HCT116 (cell line): Measurements from ENCODE around the gene FAM193A. TPM values are rescaled to one million over a fixed set of nuclear protein-coding genes. Genes with fewer than 3 reads are reported as not detected.

Source experiments
- ATAC-seq: fragments of 200-7000 bp; cut with Tn5 transposase; 2 replicates; pipeline ENCODE4 v1.9.1; 2020; ENCODE audit warnings: mild to moderate bottlenecking, moderate library complexity
- BruUV-seq: library from RNA; stranded (reverse); fragments of 400-500 nt; replicated peaks from 2 replicates; lab custom pipeline; 2021; lab: Mats Ljungman, UMichigan
- CTCF ChIA-PET: fragments of 300-600 bp; sonication (Branson Sonifier 250); formaldehyde crosslinking; loops from one replicate; lab custom pipeline; 2021; ENCODE audit warnings: antibody characterized with exemption; lab: Charles Lee
- POLR2A ChIA-PET: fragments of 300-600, 350-600 bp; sonication (Branson Sonifier 250); formaldehyde crosslinking; loops from one replicate; lab custom pipeline; 2021; ENCODE audit warnings: antibody characterized with exemption; lab: Charles Lee
- RAD21 ChIA-PET, 2 experiments: fragments of 300-600 bp; sonication (Branson Sonifier 250); formaldehyde crosslinking; loops; one replicate each; lab custom pipeline; 2023; ENCODE audit warnings: low total read pairs in 2 of 2; ENCODE audit not compliant: uncharacterized antibody in 2 of 2, unreplicated experiment in 2 of 2, low non-redundant PET in 1 of 2; lab: Charles Lee
- DNase-seq: peaks from one replicate; pipeline ENCODE4 v3.0.0-alpha.2; 2010; ENCODE audit warnings: low read depth, low spot score
- H2AFZ ChIP-seq: fragments of 200-600 bp; shearing (Covaris generic), sonication (generic); 2 replicates; pipeline ENCODE4 v1.6.1; 2017; ENCODE audit warnings: low read depth, mixed run types, mixed read lengths, antibody characterized with exemption, low read length; ENCODE audit not compliant: poor library complexity, severe bottlenecking
- H3K27ac ChIP-seq: 2 replicates; pipeline ENCODE4 v1.5.1; 2012; ENCODE audit warnings: low read depth, low read length
- H3K27me3 ChIP-seq: fragments of 200-600 bp; sonication (generic); 2 replicates; pipeline ENCODE4 v1.6.1; 2016; ENCODE audit warnings: mixed run types, low read length, mixed read lengths; ENCODE audit not compliant: insufficient read depth
- H3K36me3 ChIP-seq, 2 experiments: fragments of 200-500 bp in 1 of 2; fragments of 200-600 bp in 1 of 2; sonication (Bioruptor generic) in 1 of 2; sonication (generic) in 1 of 2; 2 replicates each; pipeline versions ENCODE4 v1.5.1 to v1.6.1; 2014 to 2016; ENCODE audit warnings: low read length in 2 of 2, inconsistent platforms in 1 of 2, mixed read lengths in 1 of 2, mixed run types in 1 of 2; ENCODE audit not compliant: insufficient read depth in 2 of 2, control insufficient read depth in 1 of 2
- H3K4me1 ChIP-seq, 2 experiments: fragments of 200-600 bp in 1 of 2; sonication (generic) in 1 of 2; 2 replicates each; pipeline versions ENCODE4 v1.5.1 to v1.6.1; 2012 to 2017; ENCODE audit warnings: low read length in 2 of 2, inconsistent platforms in 1 of 2, mild to moderate bottlenecking in 1 of 2, mixed read lengths in 1 of 2, mixed run types in 1 of 2, moderate library complexity in 1 of 2; ENCODE audit not compliant: insufficient read depth in 2 of 2, control insufficient read depth in 1 of 2
- H3K4me2 ChIP-seq: fragments of 200-600 bp; sonication (generic); 2 replicates; pipeline ENCODE4 v1.6.1; 2017; ENCODE audit warnings: mixed run types, low read length, mixed read lengths
- H3K4me3 ChIP-seq, 2 experiments: fragments of 200-600 bp in 1 of 2; sonication (generic) in 1 of 2; replicated peaks in 1 of 2; 2 replicates each; pipeline ENCODE4 v1.5.1; 2011 to 2016; ENCODE audit warnings: low read length in 2 of 2, control low read depth in 1 of 2, low read depth in 1 of 2, mild to moderate bottlenecking in 1 of 2, mixed read lengths in 1 of 2, mixed run types in 1 of 2
- H3K79me2 ChIP-seq: fragments of 200-600 bp; sonication (generic); 2 replicates; pipeline ENCODE4 v1.6.1; 2017; ENCODE audit warnings: mild to moderate bottlenecking, mixed run types, low read length, moderate library complexity, mixed read lengths; ENCODE audit not compliant: insufficient read depth
- H3K9ac ChIP-seq: fragments of 200-600 bp; sonication (generic); 2 replicates; pipeline ENCODE4 v1.6.1; 2016; ENCODE audit warnings: low read length, mixed read lengths
- H3K9me2 ChIP-seq: fragments of 200-600 bp; sonication (generic), shearing (Covaris generic); 2 replicates; pipeline ENCODE4 v1.6.1; 2017; ENCODE audit warnings: mixed run types, mild to moderate bottlenecking, moderate library complexity; ENCODE audit not compliant: insufficient read depth
- H3K9me3 ChIP-seq, 2 experiments: fragments of 200-500 bp in 1 of 2; fragments of 200-600 bp in 1 of 2; sonication (Bioruptor generic) in 1 of 2; sonication (generic) in 1 of 2; 2 replicates each; pipeline ENCODE4 v1.6.1; 2014 to 2017; ENCODE audit warnings: low read length in 2 of 2, mixed read lengths in 2 of 2, inconsistent platforms in 1 of 2, low read depth in 1 of 2, mild to moderate bottlenecking in 1 of 2, mixed run types in 1 of 2, moderate library complexity in 1 of 2; ENCODE audit not compliant: control insufficient read depth in 1 of 2, insufficient read depth in 1 of 2
- H4K20me1 ChIP-seq: fragments of 200-600 bp; sonication (generic), shearing (Covaris generic); 2 replicates; pipeline ENCODE4 v1.6.1; 2017; ENCODE audit warnings: mixed run types, mild to moderate bottlenecking, moderate library complexity; ENCODE audit not compliant: insufficient read depth
- CBX3 ChIP-seq: IDR thresholded peaks from 2 replicates; pipeline ENCODE4 v1.6.1; 2012; ENCODE audit warnings: low read depth
- CEBPB ChIP-seq: IDR thresholded peaks from 2 replicates; pipeline ENCODE4 v1.6.1; 2012; ENCODE audit warnings: low read depth
- ELF1 ChIP-seq: IDR thresholded peaks from 2 replicates; pipeline ENCODE4 v1.6.1; 2012; ENCODE audit warnings: low read depth, borderline replicate concordance
- EZH2 ChIP-seq: fragments of 200-600 bp; sonication (generic); IDR thresholded peaks from 2 replicates; pipeline ENCODE4 v1.6.1; 2017; ENCODE audit warnings: antibody characterized with exemption, mixed run types
- FOSL1 ChIP-seq: IDR thresholded peaks from 2 replicates; pipeline ENCODE4 v1.6.1; 2012; ENCODE audit warnings: low read depth
- MAX ChIP-seq: IDR thresholded peaks from 2 replicates; pipeline ENCODE4 v1.6.1; 2012
- POLR2AphosphoS5 ChIP-seq: IDR thresholded peaks from 2 replicates; pipeline ENCODE4 v1.6.1; 2011; ENCODE audit warnings: mild to moderate bottlenecking, low read depth, low read length, moderate library complexity
- RAD21 ChIP-seq: IDR thresholded peaks from 2 replicates; pipeline ENCODE4 v1.6.1; 2012; ENCODE audit warnings: low read depth, mild to moderate bottlenecking
- SIN3A ChIP-seq: IDR thresholded peaks from 2 replicates; pipeline ENCODE4 v1.6.1; 2012; ENCODE audit warnings: low read depth
- SP1 ChIP-seq: IDR thresholded peaks from 2 replicates; pipeline ENCODE4 v1.6.1; 2012; ENCODE audit warnings: low read depth
- SRF ChIP-seq: IDR thresholded peaks from 2 replicates; pipeline ENCODE4 v1.6.1; 2012; ENCODE audit warnings: low read depth
- TCF7L2 ChIP-seq: IDR thresholded peaks from 2 replicates; pipeline ENCODE4 v1.7.0; 2011; ENCODE audit warnings: borderline replicate concordance, inconsistent platforms; ENCODE audit not compliant: insufficient read depth, insufficient read length; ENCODE audit errors: extremely low read depth
- YY1 ChIP-seq: IDR thresholded peaks from 2 replicates; pipeline ENCODE4 v1.6.1; 2011; ENCODE audit warnings: low read length, low read depth, moderate library complexity, mild to moderate bottlenecking; ENCODE audit not compliant: insufficient replicate concordance; ENCODE audit errors: extremely low read depth
- ZFX ChIP-seq: fragments of 450-650 bp; IDR thresholded peaks from 2 replicates; pipeline ENCODE4 v1.6.1; 2017
- ZNF274 ChIP-seq: fragments of 200-500 bp; sonication (Bioruptor generic); IDR thresholded peaks from 2 replicates; pipeline ENCODE4 v1.6.1; 2014; ENCODE audit warnings: mild to moderate bottlenecking, low read depth, low read length, inconsistent platforms
- intact Hi-C: fragments of 100-400 bp; cut with micrococcal nuclease; formaldehyde crosslinking; loops from 2 replicates; pipeline ENCODE4 v1.10.0; 2022
- total RNA-seq: library from RNA; stranded (reverse); gene quantifications from one replicate; pipeline ENCODE4 v1.2.1, GENCODE V29; 2021; ENCODE audit not compliant: unreplicated experiment
- TF ChIP-seq, protein P1 (sequence below): IDR thresholded peaks from 2 replicates; pipeline ENCODE4 v1.6.1; 2011; ENCODE audit warnings: mild to moderate bottlenecking, low read length, moderate library complexity; ENCODE audit not compliant: insufficient replicate concordance; ENCODE audit errors: extremely low read depth

FAM193A gene
- total RNA-seq, 1 experiment from 2014 or later: 15.7 TPM

DNA sequence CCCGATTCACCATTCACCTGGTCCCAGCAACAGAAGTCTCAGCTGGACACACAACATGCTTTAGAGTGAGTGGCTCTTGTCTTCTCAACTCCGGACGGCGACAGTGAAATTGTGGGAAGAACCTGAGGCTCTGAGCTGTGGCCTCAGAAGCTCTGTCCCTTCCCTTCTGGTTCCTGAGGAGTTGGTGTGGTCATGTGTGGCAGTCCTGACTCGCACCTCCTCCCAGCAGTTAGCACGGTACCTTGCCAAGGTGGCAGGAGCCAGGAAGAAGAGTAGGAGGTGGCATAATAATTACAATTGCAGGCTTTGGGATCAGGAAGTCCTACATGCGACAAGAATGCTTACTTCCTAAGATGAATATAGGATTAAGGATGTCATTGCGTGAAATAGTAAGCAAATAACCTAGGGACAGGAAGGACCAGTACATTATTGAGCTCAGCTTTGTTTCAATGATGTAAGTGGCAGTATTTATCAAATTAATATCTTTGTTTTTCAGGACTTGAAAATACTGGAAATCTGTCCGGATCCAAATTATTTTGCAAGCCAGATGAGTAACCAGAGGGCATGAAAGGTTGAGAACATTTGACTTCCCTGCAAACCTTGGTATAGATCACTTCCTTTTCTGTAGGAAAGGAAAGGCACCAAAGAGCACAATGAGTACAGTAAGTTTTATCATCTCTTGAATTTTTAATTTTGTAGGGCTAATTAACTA lies 46.5 kb upstream of the FAM193A start:
- ChIA-PET CTCF (interaction anchor here (1.0 kb wide), 1 partner anchor 10 kb away, joined by 5 read pairs; no protein-coding TSS in a partner anchor), POLR2A (interaction anchor here (0.6 to 0.7 kb wide), 2 partner anchors 21 to 66 kb away, joined by 3 read pairs; partner anchors contain the start of gene RNF4)
- Histone ChIP-seq H3K9me3 (no peaks in the 10 kb centered on the region), H3K4me1 (no peaks in the 10 kb centered on the region), H3K9me2 (no peaks in the 10 kb centered on the region), H3K27ac (no peak overlapping the region), H3K4me3 (no peak overlapping the region), H4K20me1 (peaks cover 5% of the 10 kb centered on the region; the same call in 1 of the 2 replicates), H3K27me3 (no peaks in the 10 kb centered on the region)
- DNase-seq (no peak), ATAC-seq (no peak)
- TF ChIP-seq ELF1 (no peak), EZH2 (no peak), CBX3 (0 out of 2 replicates have a peak, but pooled peaks have one; percentile 14)
- TF ChIP-seq, all 23 proteins: peak for 1
- H3K9ac ChIP-seq: no peak overlapping the region
- BruUV-seq: no TSS peak
- RAD21 ChIA-PET: no interaction called here
- peaks cover 99% of the 10 kb centered on the region for H3K79me2 ChIP-seq
- peaks cover 11 to 39% of the 10 kb centered on the region in 2 experiments for H3K36me3 ChIP-seq
- intact Hi-C loops: no loop called here
- H2AFZ ChIP-seq: no peak overlapping the region
- H3K4me2 ChIP-seq: no peak overlapping the region

GRCh38 chr4:2492970-2493369 lies 43.5 kb upstream of the FAM193A start:
- TF ChIP-seq EZH2 (no peak), TCF7L2 (no peak), CEBPB (no peak), ZFX (no peak), RAD21 (no peak), YY1 (no peak), MAX (no peak), SIN3A (no peak), SP1 (no peak), ZNF274 (no peak), CBX3 (no peak), FOSL1 (no peak), SRF (no peak), POLR2AphosphoS5 (no peak)
- TF ChIP-seq, protein P1, sequence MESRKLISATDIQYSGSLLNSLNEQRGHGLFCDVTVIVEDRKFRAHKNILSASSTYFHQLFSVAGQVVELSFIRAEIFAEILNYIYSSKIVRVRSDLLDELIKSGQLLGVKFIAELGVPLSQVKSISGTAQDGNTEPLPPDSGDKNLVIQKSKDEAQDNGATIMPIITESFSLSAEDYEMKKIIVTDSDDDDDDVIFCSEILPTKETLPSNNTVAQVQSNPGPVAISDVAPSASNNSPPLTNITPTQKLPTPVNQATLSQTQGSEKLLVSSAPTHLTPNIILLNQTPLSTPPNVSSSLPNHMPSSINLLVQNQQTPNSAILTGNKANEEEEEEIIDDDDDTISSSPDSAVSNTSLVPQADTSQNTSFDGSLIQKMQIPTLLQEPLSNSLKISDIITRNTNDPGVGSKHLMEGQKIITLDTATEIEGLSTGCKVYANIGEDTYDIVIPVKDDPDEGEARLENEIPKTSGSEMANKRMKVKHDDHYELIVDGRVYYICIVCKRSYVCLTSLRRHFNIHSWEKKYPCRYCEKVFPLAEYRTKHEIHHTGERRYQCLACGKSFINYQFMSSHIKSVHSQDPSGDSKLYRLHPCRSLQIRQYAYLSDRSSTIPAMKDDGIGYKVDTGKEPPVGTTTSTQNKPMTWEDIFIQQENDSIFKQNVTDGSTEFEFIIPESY: no peak
- Histone ChIP-seq H3K36me3 (peaks cover 23 to 50% of the 10 kb centered on the region in 2 experiments), H3K79me2 (peaks cover 96% of the 10 kb centered on the region), H3K27me3 (no peaks in the 10 kb centered on the region), H3K4me1 (no peaks in the 10 kb centered on the region), H3K27ac (no peak overlapping the region), H3K9me3 (no peaks in the 10 kb centered on the region), H2AFZ (no peak overlapping the region), H3K9ac (no peak overlapping the region), H4K20me1 (peaks cover 5% of the 10 kb centered on the region; the same call in 1 of the 2 replicates), H3K4me2 (no peak overlapping the region), H3K4me3 (no peak overlapping the region), H3K9me2 (no peaks in the 10 kb centered on the region)
- POLR2A ChIA-PET: no interaction called here
- RAD21 ChIA-PET: no interaction called here
- ATAC-seq: no peak
- no TSS peak for BruUV-seq
- CTCF ChIA-PET: no interaction called here
- intact Hi-C loops: no loop called here
- no peak for DNase-seq
